HEK293 (cell line): ENCODE data around the gene CELF6.

Experiments
- BCL11B ChIP-seq: fragments of 450-650 bp; formaldehyde crosslinking; IDR thresholded peaks from 2 replicates; pipeline ENCODE4 v1.5.1; 2016; ENCODE audit warnings: low read depth, missing biosample characterization, missing genetic modification characterization
- INSM2 ChIP-seq: fragments of 450-650 bp; formaldehyde crosslinking; IDR thresholded peaks from 2 replicates; pipeline ENCODE4 v1.5.1; 2016; ENCODE audit warnings: missing biosample characterization, missing genetic modification characterization
- PRDM2 ChIP-seq: fragments of 450-650 bp; formaldehyde crosslinking; IDR thresholded peaks from 2 replicates; pipeline ENCODE4 v1.5.1; 2016; ENCODE audit warnings: missing biosample characterization, missing genetic modification characterization, borderline replicate concordance
- SALL2 ChIP-seq: fragments of 450-650 bp; formaldehyde crosslinking; IDR thresholded peaks from 2 replicates; pipeline ENCODE4 v1.5.0; 2017; ENCODE audit warnings: missing biosample characterization, mild to moderate bottlenecking, missing genetic modification characterization, borderline replicate concordance
- WT1 ChIP-seq: fragments of 450-650 bp; formaldehyde crosslinking; IDR thresholded peaks from 2 replicates; pipeline ENCODE4 v1.5.1; 2016; ENCODE audit warnings: missing biosample characterization, missing genetic modification characterization
- YY2 ChIP-seq: fragments of 450-650 bp; formaldehyde crosslinking; IDR thresholded peaks from 2 replicates; pipeline ENCODE4 v1.5.1; 2016; ENCODE audit warnings: missing biosample characterization, missing genetic modification characterization
- ZBTB11 ChIP-seq: fragments of 450-650 bp; formaldehyde crosslinking; conservative IDR thresholded peaks from 2 replicates; pipeline ENCODE4 v1.5.1; 2016; ENCODE audit warnings: low read depth, missing biosample characterization, missing genetic modification characterization
- ZNF132 ChIP-seq: fragments of 450-650 bp; formaldehyde crosslinking; IDR thresholded peaks from 2 replicates; pipeline ENCODE4 v1.5.1; 2017; ENCODE audit warnings: missing biosample characterization, missing genetic modification characterization, borderline replicate concordance
- ZNF140 ChIP-seq: fragments of 450-650 bp; formaldehyde crosslinking; IDR thresholded peaks from 2 replicates; pipeline ENCODE4 v1.5.1; 2016; ENCODE audit warnings: missing biosample characterization, missing genetic modification characterization
- ZNF146 ChIP-seq: fragments of 450-650 bp; formaldehyde crosslinking; IDR thresholded peaks from 2 replicates; pipeline ENCODE4 v1.5.1; 2016; ENCODE audit warnings: missing biosample characterization, missing genetic modification characterization
- ZNF155 ChIP-seq: fragments of 450-650 bp; formaldehyde crosslinking; IDR thresholded peaks from 2 replicates; pipeline ENCODE4 v1.5.1; 2016; ENCODE audit warnings: missing biosample characterization, missing genetic modification characterization
- ZNF19 ChIP-seq: fragments of 450-650 bp; formaldehyde crosslinking; IDR thresholded peaks from 2 replicates; pipeline ENCODE4; 2016; ENCODE audit warnings: missing biosample characterization, missing genetic modification characterization, low read depth
- ZNF202 ChIP-seq: fragments of 450-650 bp; formaldehyde crosslinking; IDR thresholded peaks from 2 replicates; pipeline ENCODE4 v1.5.1; 2016; ENCODE audit warnings: missing biosample characterization, missing genetic modification characterization, borderline replicate concordance
- ZNF214 ChIP-seq: fragments of 450-650 bp; formaldehyde crosslinking; IDR thresholded peaks from 2 replicates; pipeline ENCODE4 v1.5.1; 2017; ENCODE audit warnings: missing biosample characterization, mild to moderate bottlenecking, missing genetic modification characterization, borderline replicate concordance
- ZNF23 ChIP-seq: fragments of 450-650 bp; formaldehyde crosslinking; IDR thresholded peaks from 2 replicates; pipeline ENCODE4 v1.5.1; 2016; ENCODE audit warnings: missing biosample characterization, missing genetic modification characterization, borderline replicate concordance
- ZNF292 ChIP-seq: fragments of 450-650 bp; formaldehyde crosslinking; IDR thresholded peaks from 2 replicates; pipeline ENCODE4 v1.5.1; 2016; ENCODE audit warnings: low read depth, missing biosample characterization, missing genetic modification characterization, borderline replicate concordance
- ZNF350 ChIP-seq: fragments of 450-650 bp; formaldehyde crosslinking; IDR thresholded peaks from 2 replicates; pipeline ENCODE4 v1.5.0; 2017; ENCODE audit warnings: missing biosample characterization, mild to moderate bottlenecking, missing genetic modification characterization
- ZNF394 ChIP-seq: fragments of 450-650 bp; formaldehyde crosslinking; IDR thresholded peaks from 2 replicates; pipeline ENCODE4 v1.5.1; 2016; ENCODE audit warnings: missing biosample characterization, missing genetic modification characterization, mild to moderate bottlenecking, moderate library complexity, borderline replicate concordance
- ZNF549 ChIP-seq: fragments of 450-650 bp; IDR thresholded peaks from 2 replicates; pipeline ENCODE4 v1.5.1; 2018; ENCODE audit warnings: missing biosample characterization, missing genetic modification characterization, mild to moderate bottlenecking, inconsistent platforms, moderate library complexity
- ZNF571 ChIP-seq: fragments of 450-650 bp; formaldehyde crosslinking; IDR thresholded peaks from 2 replicates; pipeline ENCODE4 v1.5.0; 2017; ENCODE audit warnings: missing biosample characterization, missing genetic modification characterization
- ZNF621 ChIP-seq: fragments of 450-650 bp; formaldehyde crosslinking; IDR thresholded peaks from 2 replicates; pipeline ENCODE4 v1.5.1; 2017; ENCODE audit warnings: missing biosample characterization, missing genetic modification characterization
- ZNF626 ChIP-seq: fragments of 450-650 bp; sonication (Bioruptor Pico); formaldehyde crosslinking; IDR thresholded peaks from 2 replicates; pipeline ENCODE4 v1.5.1; 2018; ENCODE audit warnings: missing biosample characterization, missing genetic modification characterization, inconsistent platforms
- ZNF843 ChIP-seq: fragments of 450-650 bp; formaldehyde crosslinking; IDR thresholded peaks from 2 replicates; pipeline ENCODE4 v1.5.1; 2016; ENCODE audit warnings: missing biosample characterization, missing genetic modification characterization
- TF ChIP-seq, protein P1 (sequence below): fragments of 450-650 bp; formaldehyde crosslinking; IDR thresholded peaks from 2 replicates; pipeline ENCODE4 v1.5.1; 2016; ENCODE audit warnings: missing biosample characterization, missing genetic modification characterization
- TF ChIP-seq, protein P2 (sequence below): fragments of 450-650 bp; formaldehyde crosslinking; IDR thresholded peaks from 2 replicates; pipeline ENCODE4 v1.5.1; 2016; ENCODE audit warnings: missing biosample characterization, missing genetic modification characterization

Gene CELF6

GRCh38 chr15:72272213-72272996 is 47.6 kb downstream of the CELF6 start, which contains the start of gene PARP6 (continued):
- TF ChIP-seq, protein P1, sequence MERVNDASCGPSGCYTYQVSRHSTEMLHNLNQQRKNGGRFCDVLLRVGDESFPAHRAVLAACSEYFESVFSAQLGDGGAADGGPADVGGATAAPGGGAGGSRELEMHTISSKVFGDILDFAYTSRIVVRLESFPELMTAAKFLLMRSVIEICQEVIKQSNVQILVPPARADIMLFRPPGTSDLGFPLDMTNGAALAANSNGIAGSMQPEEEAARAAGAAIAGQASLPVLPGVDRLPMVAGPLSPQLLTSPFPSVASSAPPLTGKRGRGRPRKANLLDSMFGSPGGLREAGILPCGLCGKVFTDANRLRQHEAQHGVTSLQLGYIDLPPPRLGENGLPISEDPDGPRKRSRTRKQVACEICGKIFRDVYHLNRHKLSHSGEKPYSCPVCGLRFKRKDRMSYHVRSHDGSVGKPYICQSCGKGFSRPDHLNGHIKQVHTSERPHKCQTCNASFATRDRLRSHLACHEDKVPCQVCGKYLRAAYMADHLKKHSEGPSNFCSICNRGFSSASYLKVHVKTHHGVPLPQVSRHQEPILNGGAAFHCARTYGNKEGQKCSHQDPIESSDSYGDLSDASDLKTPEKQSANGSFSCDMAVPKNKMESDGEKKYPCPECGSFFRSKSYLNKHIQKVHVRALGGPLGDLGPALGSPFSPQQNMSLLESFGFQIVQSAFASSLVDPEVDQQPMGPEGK (tag by site-specific recombination) = peak; percentile 97
- TF ChIP-seq ZNF214 (no peak), INSM2 (tag by site-specific recombination) (no peak), ZNF292 (tag by site-specific recombination) (no peak), ZNF843 (tag by site-specific recombination) (peak; percentile 71), ZNF140 (tag by site-specific recombination) (no peak), ZNF202 (tag by site-specific recombination) (no peak), ZNF394 (tag by site-specific recombination) (peak; percentile 58; the same call in 1 of the 2 replicates), ZNF146 (tag by site-specific recombination) (no peak), ZNF571 (tag by site-specific recombination) (no peak), ZNF549 (tag by site-specific recombination) (no peak), ZNF132 (tag by site-specific recombination) (no peak), YY2 (tag by site-specific recombination) (no peak), ZNF23 (no peak), SALL2 (no peak), ZNF155 (tag by site-specific recombination) (no peak), WT1 (peak; percentile 62; the same call in 1 of the 2 replicates), ZNF621 (tag by site-specific recombination) (no peak), ZNF19 (tag by site-specific recombination) (no peak), ZNF626 (tag by site-specific recombination) (no peak), BCL11B (no peak), ZNF350 (tag by site-specific recombination) (no peak), ZBTB11 (peak; percentile 28; the same call in 1 of the 2 replicates), PRDM2 (no peak)
- TF ChIP-seq, protein P2, sequence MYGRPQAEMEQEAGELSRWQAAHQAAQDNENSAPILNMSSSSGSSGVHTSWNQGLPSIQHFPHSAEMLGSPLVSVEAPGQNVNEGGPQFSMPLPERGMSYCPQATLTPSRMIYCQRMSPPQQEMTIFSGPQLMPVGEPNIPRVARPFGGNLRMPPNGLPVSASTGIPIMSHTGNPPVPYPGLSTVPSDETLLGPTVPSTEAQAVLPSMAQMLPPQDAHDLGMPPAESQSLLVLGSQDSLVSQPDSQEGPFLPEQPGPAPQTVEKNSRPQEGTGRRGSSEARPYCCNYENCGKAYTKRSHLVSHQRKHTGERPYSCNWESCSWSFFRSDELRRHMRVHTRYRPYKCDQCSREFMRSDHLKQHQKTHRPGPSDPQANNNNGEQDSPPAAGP = peak; percentile 87
